HG03064 (cell line): ENCODE results near the gene SH2B2.

Source experiments
- ATAC-seq: cut with Tn5 transposase; IDR thresholded peaks from one replicate; pipeline ENCODE4 v1.9.1; 2021; ENCODE audit warnings: low read depth; ENCODE audit not compliant: unreplicated experiment

The SH2B2 gene

DNA sequence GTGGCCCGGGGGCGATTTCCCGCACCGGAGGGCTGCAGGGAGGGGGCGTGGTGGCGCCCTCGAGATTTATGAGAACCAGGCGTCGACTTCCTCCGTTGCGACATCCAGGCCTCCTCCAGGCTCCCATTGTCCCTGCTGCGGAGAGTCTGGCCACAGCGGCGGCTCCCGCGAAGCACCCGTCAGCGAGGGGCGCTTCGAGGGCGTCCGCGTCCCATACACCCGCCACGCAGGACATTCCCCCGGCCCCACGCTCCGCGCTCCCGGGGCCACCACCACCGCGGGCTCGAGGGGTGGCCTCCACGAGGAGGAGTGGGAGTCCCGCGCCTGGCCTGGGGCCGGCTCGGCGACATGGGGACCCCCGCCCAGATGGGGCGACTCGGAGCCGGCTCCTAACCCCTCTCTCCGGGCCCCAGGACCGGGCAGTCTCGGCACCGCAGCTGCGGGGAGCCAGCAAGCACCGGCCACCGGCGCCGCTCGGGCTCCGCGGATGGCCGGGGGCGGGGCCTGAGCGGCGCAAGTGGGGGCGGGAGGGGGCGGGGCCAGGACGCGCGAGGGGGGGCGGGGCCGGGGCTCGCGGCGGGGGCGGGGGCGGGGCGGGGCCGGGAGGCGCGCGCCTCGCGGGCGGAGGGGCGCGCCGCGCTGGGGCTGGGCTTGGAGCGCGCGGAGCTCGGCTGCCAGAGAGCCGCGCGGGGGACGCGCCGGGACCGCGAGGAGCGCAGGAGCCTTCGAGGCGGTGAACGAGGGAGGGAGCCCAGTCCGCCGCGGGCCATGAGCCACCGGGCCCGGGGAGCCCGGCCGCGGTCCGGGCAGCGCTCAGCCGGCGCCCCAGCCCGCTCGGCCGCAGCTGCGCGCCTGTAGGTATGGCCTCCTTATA lies at the start of gene SH2B2:
Gene SH2B2, plus strand, starts transcription at position 632 of the 874 bp plus-strand sequence. CDS start 13,683 bp downstream, outside the sequence.
- no peak for ATAC-seq

DNA sequence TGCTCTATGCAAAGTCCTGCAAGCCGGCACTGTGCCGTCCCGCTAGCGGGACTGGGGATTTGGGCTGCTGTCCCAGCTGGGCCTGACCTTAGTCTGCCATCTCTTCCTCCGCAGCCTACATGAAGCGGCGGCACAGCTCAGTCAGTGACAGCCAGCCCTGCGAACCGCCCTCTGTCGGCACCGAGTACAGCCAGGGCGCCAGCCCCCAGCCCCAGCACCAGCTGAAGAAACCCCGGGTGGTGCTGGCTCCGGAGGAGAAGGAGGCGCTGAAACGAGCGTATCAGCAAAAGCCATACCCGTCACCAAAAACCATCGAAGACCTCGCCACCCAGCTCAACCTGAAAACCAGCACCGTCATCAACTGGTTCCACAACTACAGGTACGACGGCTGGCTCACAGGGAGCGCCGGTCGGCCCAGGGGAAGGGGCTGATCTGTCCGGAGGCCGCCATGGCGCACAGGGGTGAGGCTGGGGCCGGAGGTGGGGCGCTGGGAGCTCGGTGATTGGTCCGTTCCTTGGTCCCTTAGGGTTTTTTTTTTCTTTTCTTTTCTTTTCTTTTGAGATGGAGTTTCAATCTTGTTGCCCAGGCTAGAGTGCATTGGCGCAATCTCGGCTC lies 47.4 kb upstream of the SH2B2 start:
- ATAC-seq = no peak

DNA sequence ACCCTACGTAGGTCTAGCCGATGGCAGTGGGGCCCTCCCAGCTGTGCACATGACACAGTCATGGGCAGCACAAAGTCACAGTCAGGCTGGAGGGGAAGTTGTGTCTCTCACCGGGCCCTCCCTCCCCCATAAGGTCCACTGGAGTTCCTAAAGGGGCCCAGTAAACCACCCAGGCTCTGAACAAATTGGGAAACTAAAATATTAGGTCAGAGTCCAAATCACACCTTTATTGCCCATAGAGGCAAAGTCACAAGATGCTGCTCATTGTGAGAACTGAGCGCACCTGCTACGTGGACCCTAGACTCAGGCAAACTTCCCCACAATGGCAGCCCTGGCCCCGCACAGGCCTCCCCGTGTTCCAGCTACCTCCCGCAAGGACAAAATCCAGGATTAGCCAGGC lies 45.2 kb upstream of the SH2B2 start:
- no peak for ATAC-seq

DNA sequence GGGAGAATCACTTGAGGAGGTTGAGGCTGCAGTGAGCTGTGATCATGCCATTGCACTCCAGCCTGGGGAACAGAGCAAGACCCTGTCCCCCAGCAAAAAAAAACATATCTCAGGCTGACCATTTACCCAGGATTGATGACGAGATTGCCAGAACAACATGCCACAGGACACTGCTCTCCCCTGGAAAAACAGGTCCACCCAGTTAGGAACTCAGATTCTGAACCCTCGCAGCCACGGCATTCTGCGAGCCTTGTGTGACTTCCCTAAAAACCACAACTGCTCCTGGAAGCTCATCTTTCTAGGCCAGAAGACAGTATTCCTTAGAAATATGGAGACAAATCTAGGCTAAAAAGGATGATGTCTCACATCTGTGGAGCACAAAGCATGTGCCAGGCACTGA lies 42.1 kb upstream of the SH2B2 start:
- no peak for ATAC-seq

DNA sequence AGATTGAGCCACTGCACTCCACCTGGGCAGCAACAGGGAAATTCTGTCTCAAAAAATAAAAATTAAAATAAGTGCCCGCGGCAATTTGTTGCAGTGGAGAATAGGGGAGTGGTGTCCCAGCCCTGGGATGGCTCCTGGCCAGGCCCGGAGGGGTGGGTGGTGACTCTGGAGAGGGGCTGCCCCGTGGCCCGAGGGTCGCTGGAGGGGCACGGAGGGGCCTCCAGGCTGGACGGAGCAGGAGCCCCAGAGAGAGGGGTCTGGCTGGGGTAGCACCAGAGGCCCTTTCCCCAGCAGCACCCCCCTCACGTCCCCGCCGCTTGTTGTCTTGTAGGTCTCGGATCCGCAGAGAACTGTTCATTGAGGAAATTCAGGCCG lies 38.6 kb upstream of the SH2B2 start:
- no peak for ATAC-seq

DNA sequence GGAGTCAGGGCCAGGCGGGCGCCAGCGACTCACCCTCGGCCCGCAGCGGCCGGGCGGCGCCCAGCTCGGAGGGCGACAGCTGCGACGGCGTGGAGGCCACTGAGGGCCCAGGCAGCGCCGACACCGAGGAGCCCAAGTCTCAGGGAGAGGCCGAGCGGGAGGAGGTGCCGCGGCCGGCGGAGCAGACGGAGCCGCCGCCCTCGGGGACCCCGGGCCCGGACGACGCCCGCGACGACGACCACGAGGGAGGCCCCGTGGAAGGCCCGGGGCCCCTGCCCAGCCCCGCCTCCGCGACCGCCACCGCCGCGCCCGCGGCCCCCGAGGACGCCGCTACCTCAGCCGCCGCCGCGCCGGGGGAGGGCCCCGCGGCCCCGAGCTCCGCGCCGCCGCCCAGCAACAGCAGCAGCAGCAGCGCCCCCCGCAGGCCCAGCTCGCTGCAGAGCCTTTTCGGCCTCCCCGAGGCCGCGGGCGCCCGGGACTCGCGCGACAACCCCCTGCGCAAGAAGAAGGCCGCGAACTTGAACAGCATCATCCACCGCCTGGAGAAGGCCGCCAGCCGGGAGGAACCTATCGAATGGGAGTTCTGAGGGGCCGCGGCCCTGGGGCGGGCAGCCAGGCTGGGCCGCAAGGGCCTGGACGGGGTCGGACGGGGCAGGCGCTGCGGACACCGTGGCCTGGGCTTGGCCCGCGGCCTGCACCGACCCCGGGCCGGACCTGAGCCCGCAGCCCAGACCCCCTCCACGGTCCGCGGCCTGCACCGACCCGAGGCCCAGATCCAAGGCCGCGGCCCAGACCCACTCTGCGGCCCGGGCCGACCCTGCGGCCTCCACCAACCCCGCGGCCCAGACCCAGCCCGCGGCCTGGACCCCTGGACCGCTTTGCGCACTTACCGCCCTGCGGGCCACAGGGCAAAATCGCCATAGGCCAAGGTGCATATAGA lies 37.9 kb upstream of the SH2B2 start:
- ATAC-seq = no peak

DNA sequence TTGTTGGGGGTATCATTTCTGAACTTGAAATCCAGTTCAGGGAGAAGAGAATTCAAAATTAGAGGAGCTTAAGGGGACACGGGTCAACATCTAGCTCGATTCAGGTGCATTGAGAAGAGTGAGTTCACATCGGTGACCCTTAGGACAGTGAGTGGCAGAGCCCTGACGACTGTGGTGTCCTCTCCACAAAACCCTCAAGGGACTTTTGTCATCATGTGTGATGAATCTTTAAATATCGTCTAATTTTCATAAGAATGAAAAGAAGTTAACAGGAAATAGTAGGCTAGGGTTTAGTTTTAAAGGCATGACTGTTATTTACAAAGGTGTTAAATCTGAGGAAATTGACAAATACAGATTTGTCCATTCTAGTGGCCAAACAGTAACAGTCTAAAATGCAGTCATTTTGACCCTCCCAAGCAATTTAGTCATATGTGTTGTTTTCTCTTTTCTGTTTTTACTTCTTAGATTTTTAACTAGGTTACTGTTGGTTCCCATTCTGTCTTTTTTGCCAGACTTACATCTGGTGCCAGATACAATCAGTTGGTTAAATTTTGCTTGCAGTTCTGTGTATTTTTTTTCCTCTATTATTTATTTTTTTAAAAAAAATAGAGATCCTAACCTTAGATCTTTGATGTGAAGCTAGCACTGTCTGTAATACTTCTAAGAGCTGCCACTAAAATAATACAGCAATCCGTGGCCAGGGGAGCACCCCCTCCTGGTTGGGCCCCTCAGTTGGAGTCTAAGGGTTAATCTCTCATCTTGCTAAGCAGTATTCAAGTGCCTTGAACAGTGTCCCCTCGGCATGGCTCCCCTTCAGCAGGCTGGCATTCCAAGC lies 34.9 kb upstream of the SH2B2 start:
- ATAC-seq = no peak

DNA sequence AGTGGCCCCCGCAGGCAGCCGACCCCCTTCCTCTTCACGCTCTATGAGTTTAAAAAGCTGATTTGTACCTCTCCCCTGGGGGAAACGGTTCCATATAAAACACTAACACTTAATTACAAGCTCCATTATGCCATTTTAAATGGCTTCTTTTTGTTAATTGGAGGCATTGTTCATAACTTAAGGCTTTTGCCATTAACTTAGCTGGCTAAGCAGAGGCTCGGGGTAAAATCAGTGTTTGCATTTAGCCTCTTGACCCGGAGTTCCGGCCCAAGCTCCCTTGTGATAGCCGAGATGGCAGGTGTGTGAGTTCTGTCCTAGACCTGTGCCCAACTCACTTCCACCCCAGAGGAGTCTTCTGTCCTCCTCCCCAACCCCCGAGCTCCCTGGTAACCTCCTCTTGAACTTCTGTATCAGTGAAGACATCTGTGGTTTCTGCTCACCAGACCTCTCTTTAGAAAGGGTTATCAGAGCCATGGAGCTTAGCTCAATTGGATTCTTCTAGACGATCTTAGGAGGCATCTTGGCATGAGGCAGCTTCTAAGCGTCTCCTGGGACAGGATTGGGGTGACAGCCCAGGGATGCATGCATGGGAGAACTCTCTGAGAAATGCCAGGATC lies 34.2 kb upstream of the SH2B2 start:
- no peak for ATAC-seq

DNA sequence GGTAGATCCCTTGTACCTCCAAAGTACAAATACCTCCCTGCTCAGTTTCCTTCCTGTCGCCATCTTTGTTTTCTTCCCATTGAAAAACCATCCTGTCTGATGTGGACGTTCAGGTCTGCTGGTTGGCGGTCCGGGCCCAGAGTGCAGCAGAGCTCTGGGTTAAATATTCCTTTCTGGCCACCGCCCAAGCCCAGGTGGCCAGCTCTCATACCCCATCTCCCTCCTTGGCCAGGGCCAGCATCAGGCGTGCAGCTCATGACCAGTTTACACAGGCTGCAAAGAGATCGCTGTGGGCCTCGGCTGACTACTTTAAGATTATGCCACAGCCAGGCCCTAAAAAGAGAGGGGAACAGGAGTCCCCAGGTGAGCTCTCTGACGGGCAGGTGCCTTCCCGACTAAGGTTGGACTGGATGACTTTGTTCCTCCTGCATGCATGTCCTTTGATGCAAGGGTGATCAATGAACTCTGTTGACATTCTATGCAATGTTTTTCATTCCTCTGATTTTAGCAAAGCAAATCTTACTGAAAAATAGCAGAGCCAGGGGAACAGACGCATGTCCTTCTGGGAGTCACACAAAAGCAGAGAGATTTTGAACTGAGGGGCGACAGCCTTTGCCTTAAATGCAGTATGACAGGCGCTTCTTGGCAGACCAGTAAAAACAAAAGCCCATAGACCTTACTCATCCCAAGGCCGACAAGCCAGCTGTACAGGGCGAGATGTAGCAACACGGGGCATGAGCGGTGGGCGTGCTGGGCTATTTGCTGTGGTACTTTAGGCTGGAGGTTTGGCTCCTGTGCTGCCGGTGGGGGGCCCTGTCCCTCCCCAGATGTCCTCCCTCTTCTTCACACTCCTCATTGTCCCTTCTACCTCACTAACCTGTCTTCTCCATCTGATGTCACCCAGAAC lies 33.3 kb upstream of the SH2B2 start:
- no peak for ATAC-seq

DNA sequence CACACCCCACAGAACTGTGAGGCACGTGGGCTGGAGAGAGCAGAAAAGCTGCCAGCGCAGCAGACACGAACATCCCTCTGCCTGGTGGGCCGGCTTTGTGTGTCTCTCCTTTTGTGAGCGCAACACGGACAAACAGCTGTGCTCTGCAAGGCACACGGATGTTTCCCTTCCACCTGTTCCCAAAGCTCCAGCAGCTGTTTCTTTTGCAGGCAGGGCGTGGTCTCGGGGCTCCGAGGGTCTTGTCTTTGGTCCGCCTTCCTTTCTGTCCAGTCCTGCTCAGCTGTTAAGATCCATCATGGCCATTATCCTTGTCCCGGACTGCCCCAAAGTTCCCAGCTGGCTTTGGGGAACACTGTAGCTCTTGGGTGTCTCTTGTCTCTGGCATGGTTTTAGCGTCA lies 32.7 kb upstream of the SH2B2 start:
- ATAC-seq = no peak

DNA sequence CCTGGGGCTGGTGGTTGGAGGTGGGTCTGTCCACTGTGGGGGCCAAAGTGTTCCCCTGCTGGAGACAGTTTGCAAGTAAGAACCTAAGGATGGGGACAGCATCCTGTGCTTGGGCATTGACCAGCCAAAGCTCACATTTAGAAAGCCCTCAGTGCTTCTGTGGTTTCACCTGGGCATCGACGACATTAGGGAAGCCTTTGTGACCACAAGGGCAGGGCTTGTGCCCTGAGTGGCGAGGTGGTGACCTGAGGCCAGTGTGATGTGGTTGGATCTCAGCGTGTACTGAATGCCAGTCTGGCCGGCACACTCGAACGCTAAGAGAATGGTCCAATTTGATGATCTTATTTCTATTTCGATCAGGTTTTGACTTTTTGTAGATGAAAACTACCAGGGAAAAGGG lies 32.1 kb upstream of the SH2B2 start:
- ATAC-seq = no peak

DNA sequence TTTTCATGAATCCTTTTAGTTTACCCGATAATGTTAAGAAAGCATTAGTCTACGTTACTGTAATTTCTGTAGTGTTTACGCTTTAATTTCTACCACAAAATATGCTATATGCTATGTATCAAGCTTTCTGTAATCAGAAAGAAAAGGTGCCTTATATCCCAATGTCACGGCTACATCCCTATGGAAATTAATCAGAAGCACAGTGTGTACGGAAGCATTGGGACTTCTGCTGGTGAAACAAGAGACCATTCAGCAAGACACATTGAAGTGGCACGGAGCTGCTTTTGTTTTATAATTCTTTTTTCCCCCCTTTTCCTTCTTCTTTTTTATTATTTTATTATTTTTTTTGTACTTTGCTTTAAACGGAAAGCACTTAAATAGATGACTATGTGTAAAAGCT lies 31.2 kb upstream of the SH2B2 start:
- ATAC-seq = no peak

DNA sequence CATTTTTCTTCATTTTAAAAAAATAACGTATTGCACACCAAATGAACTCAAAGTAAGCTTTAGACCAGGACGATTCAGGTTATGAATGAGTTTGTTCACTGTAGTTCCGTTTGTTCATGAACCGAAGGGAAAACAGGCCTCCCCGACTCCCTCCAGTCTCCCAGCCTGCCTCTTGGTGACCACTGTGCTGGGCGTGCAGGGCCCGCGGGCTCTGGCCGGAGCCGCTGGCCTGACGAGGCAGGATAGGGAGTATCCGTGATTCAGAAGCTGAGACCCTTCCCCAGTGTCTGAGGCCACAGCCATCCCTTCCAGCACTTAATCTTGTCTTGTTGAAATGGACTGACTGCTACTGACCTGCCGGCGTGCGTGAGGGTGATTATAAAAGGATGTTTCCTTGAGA lies 30.8 kb upstream of the SH2B2 start:
- no peak for ATAC-seq

DNA sequence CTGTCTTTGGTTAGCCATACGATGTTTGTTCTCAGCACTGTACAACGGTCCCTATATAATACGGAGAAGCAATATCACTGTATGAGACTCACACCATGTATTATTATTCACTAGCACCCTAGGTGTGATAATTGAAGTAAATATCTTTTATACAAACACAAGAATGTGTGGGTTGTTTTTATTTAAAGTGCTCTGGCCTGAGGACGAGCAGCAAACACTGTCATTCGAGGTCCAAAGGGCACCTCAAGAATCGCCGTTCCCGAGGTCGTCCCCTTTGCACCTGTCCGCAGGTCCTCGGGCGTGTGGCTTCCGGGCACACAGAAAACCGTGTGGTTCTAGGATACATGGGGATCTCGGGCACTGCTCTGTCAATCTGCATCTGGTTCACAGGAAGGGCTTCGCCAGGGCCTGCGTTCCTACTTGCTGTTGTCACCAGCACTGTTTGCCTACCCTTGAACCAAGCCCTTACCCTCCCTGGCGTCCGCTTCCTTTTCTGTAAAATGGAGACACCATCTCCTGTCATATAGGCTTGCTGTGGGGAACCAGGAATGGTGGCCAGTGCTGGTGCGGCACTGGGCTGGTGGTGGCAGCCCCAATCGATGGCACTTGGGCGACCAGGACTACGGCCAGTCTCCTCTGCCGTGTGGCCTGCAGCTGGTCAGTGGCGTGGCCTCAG lies 28.5 kb upstream of the SH2B2 start:
- no peak for ATAC-seq

DNA sequence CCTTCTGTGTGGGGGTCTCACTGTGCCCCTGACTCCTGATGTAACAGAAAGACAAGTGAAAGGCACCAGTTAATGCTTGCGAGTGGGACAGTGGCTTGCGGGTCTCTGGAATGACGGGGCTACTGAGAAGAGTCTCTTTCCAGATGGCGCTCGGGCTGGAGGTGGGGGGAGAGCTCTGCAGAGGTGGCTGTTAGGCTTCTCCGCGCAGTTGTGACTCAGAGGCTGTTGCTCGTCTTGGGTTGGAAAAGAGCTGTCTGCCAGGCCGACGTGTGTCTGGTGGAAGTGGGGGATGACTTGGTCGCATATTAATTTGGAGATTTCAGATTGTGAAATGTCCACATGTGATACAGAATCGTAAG lies 27.9 kb upstream of the SH2B2 start:
- no peak for ATAC-seq

DNA sequence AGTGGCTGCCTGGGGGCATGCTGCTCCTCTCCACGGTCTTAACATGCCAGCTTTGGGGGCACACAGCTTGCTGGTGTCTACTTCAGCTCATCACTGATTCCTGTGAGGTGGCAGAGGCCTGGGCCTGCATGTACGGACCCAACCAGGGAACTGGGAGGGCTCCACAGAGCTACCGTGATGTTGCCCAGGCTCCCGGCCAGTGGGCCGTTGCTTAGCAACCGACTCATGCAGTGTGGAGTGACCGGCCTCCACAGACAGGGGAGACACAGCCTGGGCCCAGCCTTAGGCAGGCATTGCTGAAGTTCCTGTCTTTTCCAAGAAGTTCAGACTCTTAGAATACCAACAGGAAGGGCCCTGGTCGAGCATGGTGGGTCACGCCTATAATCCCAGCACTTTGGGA lies 25.8 kb upstream of the SH2B2 start:
- no peak for ATAC-seq

DNA sequence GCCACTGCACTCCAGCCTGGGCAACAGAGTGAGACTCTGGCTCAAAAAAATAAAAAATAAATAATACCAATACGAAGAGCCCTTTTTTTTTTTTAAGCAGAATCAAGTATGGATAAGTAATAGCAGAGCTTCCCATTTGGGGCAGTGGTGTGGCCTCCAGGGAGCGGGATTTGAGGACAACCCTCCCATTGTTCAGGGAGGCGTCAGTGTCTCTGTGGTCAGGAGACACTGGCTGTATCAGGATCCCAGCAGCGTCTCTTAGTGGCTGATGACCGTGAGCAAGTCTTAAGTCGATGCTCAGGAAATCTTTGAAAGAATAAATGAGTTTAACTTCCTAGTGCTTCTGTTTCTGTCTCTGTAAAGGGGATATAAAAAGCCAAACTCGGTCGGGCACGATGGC lies 25.2 kb upstream of the SH2B2 start:
- no peak for ATAC-seq

DNA sequence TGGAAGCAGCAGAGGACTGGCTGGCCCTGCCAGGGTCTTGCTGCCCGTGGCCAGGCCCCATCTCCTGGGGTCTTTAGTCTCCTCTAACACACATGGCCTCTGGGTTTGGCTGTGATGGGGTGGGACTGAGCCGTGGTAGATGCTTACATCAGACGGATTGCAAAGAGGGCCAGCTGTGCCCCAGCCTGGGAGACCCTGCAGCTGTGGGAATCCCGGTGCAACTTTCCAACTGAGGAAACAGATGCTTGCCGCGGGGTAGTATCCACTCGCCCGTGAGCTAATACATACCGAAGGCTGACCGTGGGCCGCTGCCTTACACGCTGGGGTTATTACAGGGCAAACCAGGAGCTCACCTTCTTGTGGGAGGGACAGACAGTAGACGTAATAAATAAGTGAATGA lies 24.1 kb upstream of the SH2B2 start:
- ATAC-seq = no peak
